Left ventricle myocardium inferior (tissue), 1 donor: Measurements from ENCODE around the gene U2SURP. TPM values are rescaled to one million over a fixed set of nuclear protein-coding genes. Genes with fewer than 3 reads are reported as not detected.

ENCODE experiments used
- DNase-seq: peaks from one replicate; pipeline ENCODE4 v3.0.0-alpha.2; 2020
- H3K27ac ChIP-seq: fragments of 200-600 bp; replicated peaks from 2 replicates; pipeline ENCODE4 v1.8.0; 2021
- H3K27me3 ChIP-seq: fragments of 200-600 bp; 2 replicates; pipeline ENCODE4 v1.8.0; 2021; ENCODE audit warnings: low read depth
- H3K36me3 ChIP-seq: fragments of 200-600 bp; 2 replicates; pipeline ENCODE4 v1.8.0; 2021
- H3K4me1 ChIP-seq: fragments of 200-600 bp; 2 replicates; pipeline ENCODE4 v1.8.0; 2021
- H3K4me3 ChIP-seq: fragments of 200-600 bp; 2 replicates; pipeline ENCODE4 v1.8.0; 2021; ENCODE audit warnings: mild to moderate bottlenecking, moderate library complexity
- H3K9me3 ChIP-seq: fragments of 200-600 bp; replicated peaks from 2 replicates; pipeline ENCODE4 v1.8.0; 2021
- intact Hi-C: fragments of 100-400 bp; cut with micrococcal nuclease; formaldehyde crosslinking; loops from one replicate; pipeline ENCODE4 v1.11.0; 2022
- total RNA-seq: library from RNA; stranded (reverse); fragmentation: NEBNext Ultra II Directional; extraction: Animal tissue kit (Norgen Biotek cat#: 25700); gene quantifications from one replicate; pipeline ENCODE4 v1.2.1, GENCODE V29; 2021
- TF ChIP-seq, protein P1 (sequence below): fragments of 200-600 bp; IDR thresholded peaks from 2 replicates; pipeline ENCODE4 v1.8.0; 2021; ENCODE audit warnings: antibody characterized with exemption, mild to moderate bottlenecking, borderline replicate concordance
- donor health status: DM: no; HTN: yes; CAD: no; lungs with severe emphysema.

U2SURP gene
- total RNA-seq, 1 donor from 2014 or later = 43.7 TPM

GRCh38 chr3:142981108-142981507 lies 20.3 kb upstream of the U2SURP start:
- Histone ChIP-seq H3K4me3 (no peak overlapping the region), H3K27ac (no peak overlapping the region), H3K4me1 (peaks cover 20% of the 10 kb centered on the region), H3K9me3 (no peaks in the 10 kb centered on the region), H3K27me3 (no peaks in the 10 kb centered on the region), H3K36me3 (no peaks in the 10 kb centered on the region)
- intact Hi-C loops = no loop called here
- no peak for DNase-seq
- TF ChIP-seq, protein P1, sequence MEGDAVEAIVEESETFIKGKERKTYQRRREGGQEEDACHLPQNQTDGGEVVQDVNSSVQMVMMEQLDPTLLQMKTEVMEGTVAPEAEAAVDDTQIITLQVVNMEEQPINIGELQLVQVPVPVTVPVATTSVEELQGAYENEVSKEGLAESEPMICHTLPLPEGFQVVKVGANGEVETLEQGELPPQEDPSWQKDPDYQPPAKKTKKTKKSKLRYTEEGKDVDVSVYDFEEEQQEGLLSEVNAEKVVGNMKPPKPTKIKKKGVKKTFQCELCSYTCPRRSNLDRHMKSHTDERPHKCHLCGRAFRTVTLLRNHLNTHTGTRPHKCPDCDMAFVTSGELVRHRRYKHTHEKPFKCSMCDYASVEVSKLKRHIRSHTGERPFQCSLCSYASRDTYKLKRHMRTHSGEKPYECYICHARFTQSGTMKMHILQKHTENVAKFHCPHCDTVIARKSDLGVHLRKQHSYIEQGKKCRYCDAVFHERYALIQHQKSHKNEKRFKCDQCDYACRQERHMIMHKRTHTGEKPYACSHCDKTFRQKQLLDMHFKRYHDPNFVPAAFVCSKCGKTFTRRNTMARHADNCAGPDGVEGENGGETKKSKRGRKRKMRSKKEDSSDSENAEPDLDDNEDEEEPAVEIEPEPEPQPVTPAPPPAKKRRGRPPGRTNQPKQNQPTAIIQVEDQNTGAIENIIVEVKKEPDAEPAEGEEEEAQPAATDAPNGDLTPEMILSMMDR = no peak

DNA sequence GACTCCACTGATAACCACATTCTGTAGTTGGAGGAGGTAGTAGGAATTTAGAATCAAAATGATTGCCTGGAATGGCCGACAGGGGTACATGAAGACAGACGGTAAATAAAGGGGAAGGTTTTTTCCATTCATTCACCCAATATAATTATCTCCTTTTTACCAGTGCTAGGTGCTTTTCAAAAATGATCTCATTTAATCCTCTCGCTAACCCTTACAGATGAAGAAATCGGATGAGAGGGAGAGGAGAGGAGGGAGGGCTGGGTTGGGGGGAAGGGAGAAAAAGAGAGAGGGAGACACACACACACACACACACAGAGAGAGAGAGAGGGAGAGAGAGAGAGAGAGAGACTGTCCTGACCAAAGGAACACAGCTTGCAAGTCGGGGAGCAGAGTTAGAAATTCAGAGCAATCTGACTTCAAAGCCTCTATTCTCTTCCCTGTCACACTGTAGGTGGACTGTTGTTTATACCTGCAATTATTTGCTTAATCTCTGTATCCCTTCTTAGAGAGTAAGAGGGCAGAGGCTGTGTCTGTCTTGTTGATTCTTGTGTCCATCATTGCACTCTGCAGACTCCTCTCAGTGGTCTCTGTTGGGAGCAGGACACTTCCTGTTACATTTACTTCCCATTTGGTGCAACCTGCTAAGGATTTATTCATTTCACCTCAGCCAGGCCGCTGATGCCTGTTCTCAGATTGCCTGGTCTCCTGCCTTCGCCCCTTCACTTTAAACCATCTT lies 19.2 kb upstream of the U2SURP start:
- Histone ChIP-seq H3K36me3 (no peaks in the 10 kb centered on the region), H3K27me3 (no peaks in the 10 kb centered on the region), H3K4me1 (peaks cover 13% of the 10 kb centered on the region), H3K27ac (no peak overlapping the region), H3K9me3 (no peaks in the 10 kb centered on the region), H3K4me3 (no peak overlapping the region)
- intact Hi-C loops = no loop called here
- TF ChIP-seq, protein P1 = no peak
- DNase-seq = no peak

- H3K4me3 ChIP-seq = no peak overlapping the region
- intact Hi-C loops = no loop called here
- H3K9me3 ChIP-seq = no peaks in the 10 kb centered on the region
- peaks cover 17% of the 10 kb centered on the region for H3K4me1 ChIP-seq
- H3K27ac ChIP-seq = no peak overlapping the region
- no peaks in the 10 kb centered on the region for H3K36me3 ChIP-seq
- H3K27me3 ChIP-seq = no peaks in the 10 kb centered on the region
- TF ChIP-seq, protein P1 = no peak
- DNase-seq = no peak
These were observed 18.1 kb upstream of the U2SURP start for GRCh38 chr3:142983318-142983717.

- Histone ChIP-seq H3K9me3 (no peaks in the 10 kb centered on the region), H3K27me3 (no peaks in the 10 kb centered on the region), H3K4me3 (no peak overlapping the region), H3K27ac (no peak overlapping the region), H3K36me3 (no peaks in the 10 kb centered on the region), H3K4me1 (peaks cover 17% of the 10 kb centered on the region)
- TF ChIP-seq, protein P1 = no peak
- intact Hi-C loops = no loop called here
- no peak for DNase-seq
These were observed 17.1 kb upstream of the U2SURP start for GRCh38 chr3:142984255-142984654.

DNA sequence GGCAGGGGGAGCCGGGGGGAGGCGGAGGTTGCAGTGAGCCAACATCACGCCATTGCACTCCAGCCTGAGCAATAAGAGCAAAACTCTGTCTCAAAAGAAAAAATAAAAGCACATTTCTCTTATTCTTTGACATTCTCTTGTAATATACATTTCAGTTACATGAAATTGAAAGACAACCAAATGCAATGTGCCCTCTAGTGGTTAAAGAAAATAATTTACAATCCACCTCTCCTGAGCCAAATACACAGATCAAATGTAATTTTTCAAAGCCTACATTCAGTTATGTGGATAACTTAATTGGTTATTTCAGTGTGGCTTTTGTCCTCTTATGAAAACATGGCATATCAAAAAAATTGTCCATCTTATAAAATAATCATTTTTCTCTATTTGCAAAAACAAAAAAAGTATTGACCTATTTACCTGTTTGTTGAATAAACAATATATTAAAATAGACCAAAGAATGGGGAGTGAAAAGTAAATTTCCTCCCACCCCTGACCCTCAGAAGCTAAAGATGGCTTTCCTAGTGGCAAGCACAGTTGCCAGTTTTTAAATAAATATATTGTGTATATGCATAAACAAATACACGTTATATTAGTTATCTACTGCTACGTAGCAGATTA lies 14.2 kb upstream of the U2SURP start:
- TF ChIP-seq, protein P1 = peak; percentile 78
- H3K36me3 ChIP-seq = no peaks in the 10 kb centered on the region
- H3K4me3 ChIP-seq = peak overlapping the region; percentile 11
- no peaks in the 10 kb centered on the region for H3K9me3 ChIP-seq
- peaks cover 10% of the 10 kb centered on the region for H3K4me1 ChIP-seq
- DNase-seq = no peak
- intact Hi-C loops = loop anchor here (2.0 kb wide), 1 partner anchor 158 kb away; no protein-coding TSS in a partner anchor
- peak overlapping the region; percentile 67 for H3K27ac ChIP-seq
- no peaks in the 10 kb centered on the region for H3K27me3 ChIP-seq
